Measurements from ENCODE around the gene FLT3.
"Not testable (repeated sequence)": the region's sequence is repeated elsewhere in the genome, so short reads cannot be mapped to it uniquely, and the experiment has no call there.

Gene FLT3

DNA sequence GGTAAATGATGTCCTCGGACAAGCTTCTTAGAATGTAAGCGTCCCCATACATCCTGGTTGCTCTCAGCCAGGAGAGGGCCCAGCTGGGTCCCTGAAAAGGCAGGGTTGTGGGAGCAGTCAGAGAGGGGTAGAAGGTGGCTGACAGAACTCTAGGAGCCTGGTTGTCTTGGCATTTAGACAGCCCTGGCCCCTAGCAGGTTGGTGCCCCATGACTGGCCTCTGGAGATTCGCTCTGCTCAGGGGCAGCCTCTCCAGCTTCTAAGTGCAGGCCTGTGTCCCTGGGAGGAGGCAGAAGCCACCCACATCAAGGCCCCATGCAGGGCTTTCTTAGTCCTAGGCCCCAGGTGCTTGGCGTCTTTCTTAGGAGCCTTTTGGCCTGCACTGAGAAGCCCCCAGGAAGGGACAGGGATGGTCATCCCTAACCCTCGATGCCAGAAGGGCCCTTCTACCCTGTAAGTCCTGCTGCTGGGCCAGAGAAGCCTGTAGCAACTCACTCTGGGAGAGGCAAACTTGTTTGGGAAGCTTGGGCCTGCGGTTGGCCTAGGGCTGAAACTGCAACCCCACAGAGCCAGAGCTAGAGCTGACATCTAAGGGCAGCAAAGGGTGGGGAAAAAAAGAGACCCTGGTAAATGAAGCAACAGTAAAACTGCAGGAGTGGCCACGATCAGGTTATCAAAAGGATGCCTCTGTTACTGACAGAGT is 128.4 kb downstream of the FLT3 start:
- DNase-seq (ENCODE audit: low read depth) = no peak

DNA sequence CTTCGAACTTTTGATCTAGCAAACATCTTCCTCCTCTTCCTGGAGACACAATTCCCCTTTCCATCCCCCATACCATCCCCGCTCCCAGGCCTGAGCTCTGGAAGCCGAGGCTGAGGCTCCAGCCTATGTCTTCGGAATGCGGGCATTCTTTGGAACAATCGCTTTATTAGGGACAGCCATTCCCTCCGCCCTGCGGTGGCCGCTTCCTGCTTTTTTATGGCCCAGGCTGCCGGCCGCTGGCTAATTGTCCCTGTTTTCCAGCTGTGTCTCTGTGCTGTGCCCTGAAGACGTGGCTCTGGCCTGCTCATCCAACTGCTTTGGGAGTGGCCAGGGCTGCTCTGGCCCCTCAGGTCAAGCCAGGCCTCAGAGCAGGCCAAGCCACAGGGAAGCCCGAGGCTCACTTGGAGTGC is 129.1 kb downstream of the FLT3 start:
- no peak for DNase-seq (ENCODE audit: low read depth)

DNA sequence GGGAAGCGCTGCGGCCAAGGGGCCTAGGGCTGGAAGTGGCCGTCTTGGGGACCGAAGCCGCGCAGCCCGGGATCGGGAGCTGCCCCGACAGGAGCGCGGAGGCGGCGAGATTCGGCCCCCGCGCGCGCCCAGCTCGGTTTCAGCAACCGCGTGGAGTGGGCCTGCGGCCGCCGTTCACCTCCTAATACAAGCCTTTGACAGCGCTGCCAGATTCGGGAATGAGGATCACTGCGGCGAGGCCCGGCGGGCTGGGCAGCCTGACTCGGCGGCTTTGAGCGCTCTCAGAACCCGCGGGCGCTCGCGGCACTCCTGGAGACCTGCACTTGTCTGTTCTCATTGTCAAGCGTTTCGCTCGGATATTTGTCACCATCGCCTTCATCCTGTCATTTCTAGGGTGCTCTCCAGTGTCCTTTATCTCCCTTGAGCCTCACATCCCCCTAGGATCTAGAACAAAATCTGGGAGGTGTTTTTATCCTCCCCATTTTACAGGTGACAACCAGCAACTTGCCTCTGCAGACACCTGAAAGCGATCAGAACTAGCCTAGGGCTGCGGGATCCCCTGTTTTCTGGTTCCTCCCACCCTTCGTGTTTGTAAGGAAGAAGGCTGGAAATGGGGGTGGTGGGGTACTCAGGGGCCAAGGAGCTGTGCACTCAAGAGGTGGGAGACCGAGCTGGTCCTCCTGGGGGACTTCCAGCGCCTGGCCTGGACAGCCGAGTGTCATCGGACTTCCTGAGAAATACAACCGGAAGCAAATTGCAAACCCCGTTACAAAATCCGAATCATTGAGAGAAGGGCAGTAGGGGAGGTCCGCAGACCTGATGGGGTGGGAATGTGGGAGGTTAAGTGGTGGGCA is 129.8 kb downstream of the FLT3 start:
- DNase-seq (ENCODE audit: low read depth) = no peak

DNA sequence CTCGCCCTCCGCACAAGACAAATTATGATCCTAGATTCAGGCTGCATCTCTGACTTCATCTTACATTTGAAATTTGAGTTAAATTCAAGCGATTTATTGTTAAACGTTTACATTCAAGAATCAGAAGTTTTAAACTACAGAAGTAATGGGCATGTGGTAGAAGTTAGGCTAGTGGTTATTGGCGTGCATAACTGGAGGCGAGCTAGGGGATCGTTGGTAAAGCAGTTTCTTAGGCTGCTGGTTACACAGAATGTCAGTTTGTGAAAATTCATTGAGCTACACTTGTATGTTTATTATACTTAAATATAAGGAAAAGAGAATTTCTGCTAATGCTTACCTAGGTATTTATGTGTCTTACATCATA is 130.5 kb downstream of the FLT3 start:
- no peak for DNase-seq (ENCODE audit: low read depth)

DNA sequence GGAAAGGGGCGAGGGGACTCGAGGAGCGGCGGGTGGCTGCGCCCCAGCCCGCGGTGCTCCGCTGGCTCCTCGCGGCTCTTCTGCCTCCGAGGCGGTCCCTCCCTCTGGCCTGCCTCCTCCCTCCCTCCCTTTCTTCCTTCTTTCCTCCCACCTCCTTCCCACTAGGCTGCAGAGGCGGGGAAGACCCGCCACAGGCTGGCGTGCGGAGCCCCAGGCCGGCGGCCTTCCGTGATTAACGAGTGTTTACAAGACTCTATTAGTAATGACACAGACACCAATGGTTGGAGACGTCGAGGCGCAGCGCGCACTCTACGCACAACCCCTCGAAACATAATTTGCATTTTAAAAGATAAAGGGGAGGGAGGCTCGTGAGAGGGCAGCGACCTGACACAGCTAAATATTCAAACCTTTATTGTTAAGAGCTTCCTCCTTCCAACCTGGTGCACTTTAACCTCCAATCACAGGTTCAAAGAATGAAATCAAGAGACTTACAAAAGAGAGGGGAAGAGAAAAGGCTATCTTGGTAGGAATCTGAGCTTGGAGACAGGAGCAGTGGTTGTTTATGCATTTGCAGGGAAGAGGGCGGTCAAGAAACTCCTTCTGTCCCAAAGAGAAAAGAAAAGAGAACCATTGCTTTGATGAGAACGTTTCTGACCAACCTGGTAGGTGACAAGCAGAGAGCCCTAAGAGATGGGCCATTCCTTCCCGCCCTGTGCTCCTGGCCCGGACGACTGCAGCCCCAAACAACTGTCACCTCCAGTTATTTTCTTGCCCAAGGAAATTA is 131.1 kb downstream of the FLT3 start, which contains the start of gene CDX2:
Gene CDX2 (minus strand): TSS at position 234 of the 784 bp plus-strand sequence. CDS start 309 bp downstream, outside the sequence.
- DNase-seq (ENCODE audit: low read depth) = no peak

DNA sequence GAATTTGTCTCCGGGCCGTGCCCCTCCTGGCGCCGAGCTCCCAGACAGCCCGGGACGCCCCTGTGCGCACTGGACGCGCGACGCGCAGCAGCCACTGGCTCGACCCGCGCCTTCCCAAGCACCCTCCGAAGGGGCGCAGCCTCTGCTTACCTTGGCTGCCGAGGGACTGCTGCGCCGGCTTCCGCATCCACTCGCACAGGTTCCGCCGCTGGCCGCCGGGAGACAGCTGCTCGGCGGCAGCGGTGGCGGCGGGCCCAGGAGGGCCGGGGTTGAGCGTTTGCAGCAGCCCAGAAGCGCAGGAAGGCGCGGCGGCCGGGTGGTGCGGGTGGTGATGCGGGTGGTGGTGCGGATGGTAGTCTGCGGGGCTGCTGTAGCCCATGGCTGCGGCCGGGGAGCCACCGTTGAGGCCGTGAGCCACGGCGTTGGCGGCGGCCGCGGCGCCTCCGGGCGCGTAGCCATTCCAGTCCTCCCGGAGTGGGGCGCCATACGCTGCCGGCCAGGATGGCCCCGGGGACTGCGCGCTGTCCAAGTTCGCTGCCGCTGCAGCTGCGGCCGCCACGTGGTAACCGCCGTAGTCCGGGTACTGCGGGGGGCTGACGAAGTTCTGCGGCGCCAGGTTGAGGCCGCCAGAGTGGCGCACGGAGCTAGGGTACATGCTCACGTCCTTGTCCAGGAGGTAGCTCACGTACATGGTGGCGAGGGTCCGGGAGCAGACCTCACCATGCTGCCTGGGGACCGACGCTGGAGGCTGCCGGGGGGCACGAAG is 131.9 kb downstream of the FLT3 start:
- DNase-seq (ENCODE audit: low read depth) = no peak

DNA sequence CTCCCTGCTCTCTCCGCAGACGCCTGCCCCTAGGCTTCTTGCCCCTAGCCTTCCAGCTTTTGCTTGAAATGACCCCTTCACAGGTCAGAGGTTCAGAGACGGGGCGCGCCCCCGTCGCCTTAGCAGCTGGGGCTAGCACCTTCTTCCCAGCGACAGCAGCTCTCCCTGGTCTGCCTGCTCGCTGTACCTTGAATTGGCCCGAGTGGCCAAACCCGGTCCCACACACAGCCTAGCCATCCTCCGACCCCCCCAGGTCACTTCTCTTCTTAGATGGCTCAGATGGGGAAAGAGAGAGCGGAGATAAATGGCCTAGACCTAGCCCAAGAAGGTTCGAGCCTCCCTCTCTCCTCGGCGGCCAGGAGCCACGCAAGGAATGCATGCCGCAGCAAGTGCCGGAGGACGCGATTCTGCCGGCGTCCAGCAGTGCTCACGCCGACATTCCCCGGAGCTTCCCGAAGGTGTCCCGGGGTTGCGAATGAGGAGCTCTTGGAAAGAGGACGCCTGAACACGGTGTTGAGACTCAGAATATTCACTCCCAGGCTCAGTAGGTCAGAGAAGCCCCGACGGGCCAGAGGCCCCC is 132.6 kb downstream of the FLT3 start:
- no peak for DNase-seq (ENCODE audit: low read depth)

DNA sequence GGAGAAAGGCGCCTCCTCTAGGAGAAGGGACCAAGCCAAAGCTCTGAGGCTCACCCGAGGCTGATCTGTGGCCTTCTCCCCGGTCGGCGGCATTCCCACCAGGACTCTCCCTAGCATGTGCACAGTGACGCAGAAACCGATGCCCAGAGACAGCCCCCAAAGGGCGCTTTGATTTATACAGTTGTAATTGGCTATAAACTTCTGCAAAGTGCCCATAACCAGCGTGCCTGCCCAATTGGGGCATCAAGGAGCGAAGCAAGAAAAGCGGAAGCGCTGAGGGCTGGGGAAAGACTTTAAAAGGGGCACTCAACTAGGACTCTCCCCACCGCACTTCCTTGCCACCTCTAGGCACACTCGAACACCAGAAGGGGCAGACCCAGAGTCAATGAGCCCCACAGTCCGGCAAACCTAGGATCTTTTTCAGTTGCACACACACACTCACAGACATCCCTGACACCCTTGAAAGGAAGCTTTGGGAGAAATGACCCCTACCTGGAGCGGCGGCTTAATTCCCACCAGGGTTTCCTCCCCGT is 133.1 kb downstream of the FLT3 start:
- no peak for DNase-seq (ENCODE audit: low read depth)

DNA sequence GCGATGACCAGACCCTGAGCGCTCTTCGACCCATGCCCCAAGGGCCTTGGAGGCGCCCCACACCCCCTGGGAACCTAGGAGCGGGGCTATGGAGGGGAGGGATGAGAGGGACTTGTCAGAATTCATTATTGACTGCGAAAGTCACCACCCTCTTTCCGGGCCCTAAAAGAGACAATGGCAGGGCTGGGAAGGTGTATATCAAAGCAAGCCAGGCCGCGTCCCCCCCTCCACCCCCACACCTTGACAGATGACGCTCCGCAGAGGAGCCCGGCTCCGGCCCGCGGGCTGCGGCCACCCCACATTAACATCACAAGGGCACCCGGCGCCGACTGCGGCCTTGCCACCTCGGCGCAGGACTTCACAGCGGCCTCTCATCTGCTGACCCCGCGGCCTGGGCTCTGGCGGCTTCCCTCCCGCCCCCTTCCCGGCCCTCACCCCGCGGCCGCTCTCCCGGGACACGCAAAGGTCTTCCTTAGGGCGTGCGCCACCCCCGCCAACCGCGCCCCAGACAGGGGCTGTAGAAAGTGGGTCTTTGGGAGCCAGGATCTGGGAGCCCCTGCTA is 133.7 kb downstream of the FLT3 start:
- no peak for DNase-seq (ENCODE audit: low read depth)

DNA sequence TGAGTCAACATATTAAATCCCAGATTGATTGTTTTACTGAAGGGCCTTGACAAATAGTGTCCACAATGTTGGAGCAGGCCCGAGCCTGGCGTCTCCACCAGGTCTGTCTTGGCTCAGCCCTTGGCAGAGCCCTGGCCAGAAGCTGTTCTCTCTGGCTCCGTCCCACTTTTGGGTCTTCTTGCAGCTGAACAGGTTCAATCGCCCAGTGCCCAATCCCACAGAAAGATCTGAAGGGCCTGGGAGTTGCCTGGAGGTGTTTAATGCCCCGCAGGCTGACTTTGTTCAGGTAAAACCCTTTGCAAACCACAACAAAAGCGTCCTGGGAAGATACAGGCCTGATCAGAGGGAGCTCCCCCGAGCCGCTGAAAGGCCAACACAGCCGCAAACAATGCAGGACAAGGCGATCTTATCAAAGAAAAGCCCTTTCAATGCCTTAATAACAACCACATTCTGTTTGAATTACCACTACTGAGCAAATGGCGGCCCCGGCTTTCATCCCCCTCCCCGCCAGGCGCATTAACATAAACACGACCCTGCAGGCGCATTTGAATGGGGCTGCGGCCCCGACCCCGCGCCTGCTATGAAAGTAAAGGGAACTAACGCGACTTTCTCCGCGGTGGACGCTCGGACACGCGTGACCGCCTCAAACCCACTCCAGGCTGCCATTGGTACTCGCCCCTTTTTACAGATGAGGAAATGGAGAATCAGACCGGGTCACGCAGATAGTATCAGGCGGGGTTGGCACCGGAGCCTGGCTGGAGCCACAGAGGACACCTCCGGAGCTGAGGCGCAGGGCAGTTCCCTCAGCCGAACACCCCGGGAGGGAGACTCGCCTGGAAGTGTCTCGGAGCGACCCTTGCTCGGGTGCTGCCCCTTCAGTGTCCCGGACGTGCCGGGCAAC is 134.4 kb downstream of the FLT3 start:
- DNase-seq (ENCODE audit: low read depth) = no peak

DNA sequence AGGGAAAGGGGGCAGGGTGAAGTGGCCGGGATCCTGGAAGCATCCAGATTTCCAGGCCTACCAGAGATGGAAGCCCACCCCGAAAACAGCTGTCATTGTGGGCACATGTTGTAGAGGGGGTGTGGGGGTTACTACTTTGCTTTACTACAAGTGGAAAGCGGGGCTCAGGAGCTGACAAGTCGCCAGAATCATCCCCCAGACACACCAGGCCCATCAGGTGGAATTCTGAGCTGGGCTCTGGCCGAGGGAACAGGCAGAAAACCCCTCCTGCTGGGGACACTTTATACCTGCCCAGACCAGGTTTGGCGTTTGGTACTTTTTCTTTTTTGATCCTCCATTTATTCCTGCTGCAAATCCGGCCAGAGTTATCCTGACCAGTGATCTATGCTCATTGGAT is 135.0 kb downstream of the FLT3 start:
- no peak for DNase-seq (ENCODE audit: low read depth)

DNA sequence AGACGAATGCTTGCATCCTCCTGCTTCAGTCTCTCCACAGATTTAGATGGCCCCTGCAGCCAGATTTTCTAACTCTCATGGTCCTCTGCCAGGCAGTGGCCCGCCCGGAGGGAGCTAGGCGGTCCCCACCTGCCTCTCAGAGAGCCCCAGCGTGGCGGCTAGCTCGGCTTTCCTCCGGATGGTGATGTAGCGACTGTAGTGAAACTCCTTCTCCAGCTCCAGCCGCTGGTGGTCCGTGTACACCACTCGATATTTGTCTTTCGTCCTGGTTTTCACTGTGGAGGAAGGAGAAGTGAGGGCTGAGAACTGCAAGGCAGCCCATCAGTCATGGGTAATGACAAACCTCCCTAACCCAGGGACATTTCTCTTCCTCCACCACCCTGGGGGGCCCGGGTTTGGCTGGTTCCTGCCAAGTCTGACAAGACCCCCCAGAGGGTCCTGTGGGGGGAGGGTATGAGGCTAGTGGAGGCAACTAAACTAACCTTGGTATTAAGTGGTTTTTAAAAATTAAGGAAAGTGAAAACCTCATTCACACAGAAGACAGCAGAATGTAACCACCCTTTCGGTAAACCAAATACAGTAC is 135.5 kb downstream of the FLT3 start:
- no peak for DNase-seq (ENCODE audit: low read depth)

DNA sequence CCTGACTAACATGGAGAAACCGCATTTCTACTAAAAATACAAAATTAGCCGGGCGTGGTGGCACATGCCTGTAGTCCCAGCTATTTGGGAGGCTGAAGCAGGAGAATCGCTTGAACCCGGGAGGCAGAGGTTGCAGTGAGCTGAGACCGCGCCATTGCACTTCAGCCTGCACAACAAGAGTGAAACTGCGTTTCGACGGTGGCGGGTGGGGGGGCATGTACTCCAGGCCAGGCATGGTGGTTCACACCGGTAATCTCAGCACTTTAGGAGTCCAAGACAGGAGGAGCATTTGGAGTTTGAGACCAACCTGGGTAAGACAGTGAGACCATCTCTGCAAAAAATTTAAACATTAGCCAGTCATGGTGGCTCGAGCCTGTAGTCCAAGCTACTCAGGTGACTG is 136.2 kb downstream of the FLT3 start:
- DNase-seq (ENCODE audit: low read depth) = not testable (repeated sequence)

DNA sequence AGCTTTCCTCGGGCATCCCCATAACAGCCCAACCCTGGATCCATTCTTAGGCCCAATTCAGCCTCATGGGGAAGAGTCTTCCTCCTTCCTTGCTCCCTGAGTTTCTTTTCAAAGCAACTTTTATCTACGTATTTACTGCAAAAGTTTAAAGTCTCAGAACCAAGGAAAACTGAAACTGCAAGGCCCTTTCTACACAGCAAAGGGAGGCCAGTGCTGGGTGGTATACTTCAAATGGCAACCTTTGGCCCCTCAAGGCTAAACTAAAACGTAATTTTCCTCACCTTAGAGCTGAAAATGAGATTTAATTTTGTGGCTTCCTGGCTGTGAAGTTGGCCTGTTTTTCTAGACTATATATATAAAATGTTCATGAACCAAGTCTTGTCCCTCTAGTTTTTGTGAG is 136.9 kb downstream of the FLT3 start:
- DNase-seq (ENCODE audit: low read depth) = no peak

DNA sequence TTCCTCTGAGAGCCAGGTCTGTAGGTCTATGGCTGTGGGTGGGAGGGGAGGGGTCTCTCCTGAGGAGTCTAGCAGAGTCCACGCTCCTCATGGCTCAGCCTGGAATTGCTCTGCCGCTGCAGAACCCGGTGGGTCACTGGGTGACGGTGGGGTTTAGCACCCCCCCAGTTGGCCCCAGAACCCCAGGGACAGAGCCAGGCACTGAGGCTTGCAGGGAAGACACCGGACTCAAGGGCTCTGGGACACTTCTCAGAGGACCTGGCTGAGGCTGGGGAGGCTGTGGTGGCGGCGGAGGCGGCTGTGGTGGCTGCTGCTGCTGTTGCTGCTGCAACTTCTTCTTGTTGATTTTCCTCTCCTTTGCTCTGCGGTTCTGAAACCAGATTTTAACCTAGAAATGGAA is 137.4 kb downstream of the FLT3 start:
- DNase-seq (ENCODE audit: low read depth) = no peak

DNA sequence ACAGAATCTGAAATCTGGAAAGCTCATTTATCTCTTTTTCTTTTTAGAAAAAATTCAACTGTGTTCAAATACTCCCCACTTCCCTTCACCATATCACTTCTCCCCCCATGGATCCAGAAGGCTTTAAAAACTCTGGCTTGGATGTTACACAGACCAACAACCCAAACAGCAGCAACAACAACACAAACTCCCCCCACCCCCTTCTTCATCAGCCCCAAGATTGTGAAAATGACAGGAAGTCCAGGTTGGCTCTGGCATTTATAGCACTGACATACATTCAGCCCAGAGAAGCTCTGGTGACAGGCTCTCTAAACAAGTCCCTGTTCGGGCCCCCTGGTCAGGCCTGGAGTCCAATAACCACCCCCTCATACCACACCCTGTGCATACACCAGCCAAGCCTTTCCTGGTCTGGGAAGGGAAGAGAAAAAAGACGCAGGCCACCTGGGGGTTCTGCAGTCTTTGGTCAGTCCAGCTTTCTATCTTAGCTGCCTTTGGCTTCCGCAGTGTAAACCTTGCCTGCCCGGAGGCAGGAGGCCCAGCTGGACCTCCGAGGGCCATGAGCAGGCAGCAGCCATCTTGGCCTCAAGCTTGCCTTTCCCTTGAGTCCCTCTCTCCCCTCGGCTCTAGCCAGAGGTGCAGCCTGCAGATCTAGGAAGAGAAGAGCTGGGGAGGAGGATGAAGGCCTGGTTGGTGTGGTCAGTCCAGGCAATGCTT is 138.1 kb downstream of the FLT3 start:
- no peak for DNase-seq (ENCODE audit: low read depth)

DNA sequence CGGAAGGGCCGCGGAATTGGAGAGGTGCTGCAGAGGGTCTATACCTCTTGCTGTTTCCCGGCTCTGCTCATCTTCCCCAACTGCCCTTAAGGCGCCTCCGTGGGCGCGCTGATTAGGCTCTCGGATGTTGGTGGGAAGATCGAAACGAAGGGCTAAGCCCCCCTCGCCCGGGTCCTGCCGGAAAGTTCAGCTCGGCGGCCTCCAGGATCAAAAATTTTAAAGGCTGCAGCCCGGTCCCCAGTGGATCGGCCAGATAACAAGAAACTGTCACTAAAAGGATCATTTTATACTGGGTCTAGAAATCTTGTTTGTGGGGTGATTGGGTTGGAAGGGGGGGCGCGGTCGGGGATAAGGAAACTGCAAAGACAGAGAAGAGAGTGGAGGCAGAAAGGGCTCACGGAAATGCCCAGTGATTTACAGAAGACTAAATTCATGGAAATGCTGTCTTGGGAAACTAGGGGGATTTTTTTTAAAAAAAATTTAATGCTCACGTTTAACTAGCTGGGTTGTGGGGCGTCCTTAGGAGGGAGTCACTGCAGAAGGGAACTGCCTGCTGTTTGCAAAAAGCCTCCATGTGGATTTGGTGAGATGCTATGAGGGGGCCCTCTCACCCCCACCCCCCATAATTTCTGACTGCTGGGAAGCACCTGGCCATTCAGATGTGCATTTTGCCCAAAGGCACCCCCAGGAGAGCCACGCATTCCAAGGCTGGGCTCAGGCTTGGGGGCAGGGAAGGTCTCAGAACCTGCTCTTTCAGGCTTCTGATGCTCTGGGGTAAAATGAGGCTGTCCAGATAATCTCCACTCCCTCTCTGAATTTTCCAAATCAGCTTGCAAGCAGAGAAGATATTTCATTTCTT is 138.9 kb downstream of the FLT3 start:
- no peak for DNase-seq (ENCODE audit: low read depth)

Measured in activated T-cell treated with anti-CD3 and anti-CD28 coated beads for 48 hours (primary cell).